HG03575 (cell line): ENCODE results near the gene PSMB3.
"Not testable (repeated sequence)": the region's sequence is repeated elsewhere in the genome, so short reads cannot be mapped to it uniquely, and the experiment has no call there.

ENCODE experiments used
- ATAC-seq: cut with Tn5 transposase; IDR thresholded peaks from one replicate; pipeline ENCODE4 v1.9.1; 2021; ENCODE audit not compliant: unreplicated experiment, insufficient number of reproducible peaks, low FRiP score; ENCODE audit errors: extremely low read depth

The PSMB3 gene

GRCh38 chr17:38715216-38715943, 37.2 kb upstream of the PSMB3 start:
- ATAC-seq: no peak

GRCh38 chr17:38716368-38717005, 36.1 kb upstream of the PSMB3 start:
- no peak for ATAC-seq

GRCh38 chr17:38717139-38717745, 35.3 kb upstream of the PSMB3 start:
- no peak for ATAC-seq

GRCh38 chr17:38719289-38719942, 33.1 kb upstream of the PSMB3 start:
- ATAC-seq: no peak

- ATAC-seq: no peak
These were observed 32.4 kb upstream of the PSMB3 start for GRCh38 chr17:38719943-38720641.

- no peak for ATAC-seq
These were observed 31.6 kb upstream of the PSMB3 start for GRCh38 chr17:38720941-38721340.

GRCh38 chr17:38721802-38722201, 30.7 kb upstream of the PSMB3 start:
- ATAC-seq: no peak

GRCh38 chr17:38724337-38724988, 28.1 kb upstream of the PSMB3 start:
- no peak for ATAC-seq

- no peak for ATAC-seq
These were observed 27.5 kb upstream of the PSMB3 start for GRCh38 chr17:38725066-38725465.

- not testable (repeated sequence) for ATAC-seq
These were observed 26.4 kb upstream of the PSMB3 start for GRCh38 chr17:38726145-38726544.

- no peak for ATAC-seq
These were observed 24.8 kb upstream of the PSMB3 start for GRCh38 chr17:38727736-38728135.

- no peak for ATAC-seq
These were observed 24.2 kb upstream of the PSMB3 start for GRCh38 chr17:38728290-38728831.

GRCh38 chr17:38729368-38729885, 23.1 kb upstream of the PSMB3 start:
- ATAC-seq: no peak

GRCh38 chr17:38729886-38730525, 22.5 kb upstream of the PSMB3 start, which contains the start of gene CISD3:
CISD3 (plus strand) TSS chr17:38730341; CDS start chr17:38730359, 18 bp downstream.
- ATAC-seq: no peak

- ATAC-seq: no peak
These were observed 21.8 kb upstream of the PSMB3 start for GRCh38 chr17:38730526-38731379.

- ATAC-seq: no peak
These were observed 20.8 kb upstream of the PSMB3 start for GRCh38 chr17:38731526-38732294.
